ENCODE measurements around the gene GRAMD4.

GRCh38 chr22:46671824-46672432 is 51.7 kb downstream of the GRAMD4 start:
- TF ChIP-seq POLR2A (IDR thresholded peaks at IDR 0.05), result no peak
- TF ChIP-seq, protein P1, sequence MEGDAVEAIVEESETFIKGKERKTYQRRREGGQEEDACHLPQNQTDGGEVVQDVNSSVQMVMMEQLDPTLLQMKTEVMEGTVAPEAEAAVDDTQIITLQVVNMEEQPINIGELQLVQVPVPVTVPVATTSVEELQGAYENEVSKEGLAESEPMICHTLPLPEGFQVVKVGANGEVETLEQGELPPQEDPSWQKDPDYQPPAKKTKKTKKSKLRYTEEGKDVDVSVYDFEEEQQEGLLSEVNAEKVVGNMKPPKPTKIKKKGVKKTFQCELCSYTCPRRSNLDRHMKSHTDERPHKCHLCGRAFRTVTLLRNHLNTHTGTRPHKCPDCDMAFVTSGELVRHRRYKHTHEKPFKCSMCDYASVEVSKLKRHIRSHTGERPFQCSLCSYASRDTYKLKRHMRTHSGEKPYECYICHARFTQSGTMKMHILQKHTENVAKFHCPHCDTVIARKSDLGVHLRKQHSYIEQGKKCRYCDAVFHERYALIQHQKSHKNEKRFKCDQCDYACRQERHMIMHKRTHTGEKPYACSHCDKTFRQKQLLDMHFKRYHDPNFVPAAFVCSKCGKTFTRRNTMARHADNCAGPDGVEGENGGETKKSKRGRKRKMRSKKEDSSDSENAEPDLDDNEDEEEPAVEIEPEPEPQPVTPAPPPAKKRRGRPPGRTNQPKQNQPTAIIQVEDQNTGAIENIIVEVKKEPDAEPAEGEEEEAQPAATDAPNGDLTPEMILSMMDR (IDR thresholded peaks at IDR 0.05), result no peak

All from testis (tissue), 2 donors.